Measurements from ENCODE around the gene CETP.
"Not testable (repeated sequence)": the region's sequence is repeated elsewhere in the genome, so short reads cannot be mapped to it uniquely, and the experiment has no call there.

The CETP gene

GRCh38 chr16:56998861-56999260 is 37.1 kb downstream of the CETP start:
- DNase-seq (ENCODE audit: low read depth in 2 of 2): no peak

GRCh38 chr16:56999409-57000270 is 37.9 kb downstream of the CETP start:
- no peak for DNase-seq (ENCODE audit: low read depth in 2 of 2)

- DNase-seq (ENCODE audit: low read depth in 2 of 2): peak; percentile 57 to 63
These were observed 38.7 kb downstream of the CETP start for GRCh38 chr16:57000271-57001025.

GRCh38 chr16:57001026-57001679 is 39.4 kb downstream of the CETP start:
- no peak for DNase-seq (ENCODE audit: low read depth in 2 of 2)

GRCh38 chr16:57003439-57004386 is 42.0 kb downstream of the CETP start:
- DNase-seq (ENCODE audit: low read depth in 2 of 2): no peak

- DNase-seq (ENCODE audit: low read depth in 2 of 2): no peak
These were observed 42.9 kb downstream of the CETP start for GRCh38 chr16:57004387-57005250.

GRCh38 chr16:57005597-57005996 is 43.8 kb downstream of the CETP start:
- not testable (repeated sequence) for DNase-seq (ENCODE audit: low read depth in 2 of 2)

- no peak for DNase-seq (ENCODE audit: low read depth in 2 of 2)
These were observed 45.3 kb downstream of the CETP start for GRCh38 chr16:57007050-57007449.

- no peak for DNase-seq (ENCODE audit: low read depth in 2 of 2)
These were observed 45.8 kb downstream of the CETP start for GRCh38 chr16:57007530-57007929.

- DNase-seq (ENCODE audit: low read depth in 2 of 2): no peak
These were observed 46.7 kb downstream of the CETP start for GRCh38 chr16:57008440-57008839.

- DNase-seq (ENCODE audit: low read depth in 2 of 2): no peak
These were observed 48.0 kb downstream of the CETP start for GRCh38 chr16:57009643-57010170.

- DNase-seq (ENCODE audit: low read depth in 2 of 2): no peak
These were observed 50.6 kb downstream of the CETP start for GRCh38 chr16:57012353-57012752.

- DNase-seq (ENCODE audit: low read depth in 2 of 2): no peak
These were observed 51.5 kb downstream of the CETP start for GRCh38 chr16:57013229-57013628.

GRCh38 chr16:57013902-57014301 is 52.2 kb downstream of the CETP start:
- DNase-seq (ENCODE audit: low read depth in 2 of 2): no peak

- DNase-seq (ENCODE audit: low read depth in 2 of 2): no peak
These were observed 54.6 kb downstream of the CETP start for GRCh38 chr16:57016301-57016700.

GRCh38 chr16:57016831-57017230 is 55.1 kb downstream of the CETP start:
- no peak for DNase-seq (ENCODE audit: low read depth in 2 of 2)

- no peak for DNase-seq (ENCODE audit: low read depth in 2 of 2)
These were observed 55.5 kb downstream of the CETP start for GRCh38 chr16:57017251-57017650.

GRCh38 chr16:57019746-57020145 is 58.0 kb downstream of the CETP start:
- no peak for DNase-seq (ENCODE audit: low read depth in 2 of 2)

GRCh38 chr16:57020651-57021050 is 58.9 kb downstream of the CETP start:
- no peak for DNase-seq (ENCODE audit: low read depth in 2 of 2)

- DNase-seq (ENCODE audit: low read depth in 2 of 2): no peak
These were observed 60.0 kb downstream of the CETP start for GRCh38 chr16:57021757-57022156.
